Testis (tissue), 3 donors: ENCODE measurements around the gene ANTXR1. TPM values are rescaled to one million over a fixed set of nuclear protein-coding genes. Genes with fewer than 3 reads are reported as not detected.

Source experiments
- DNase-seq: peaks from one replicate; pipeline ENCODE4 v3.0.0-alpha.2; 2019
- H3K27ac ChIP-seq, 2 donors: fragments of 200-600 bp; sonication (generic); one replicate each; pipeline ENCODE4 v1.5.1; 2019
- H3K27me3 ChIP-seq: fragments of 200-600 bp; sonication (generic); one replicate; pipeline ENCODE4 v1.5.1; 2019
- H3K36me3 ChIP-seq: fragments of 200-600 bp; sonication (generic); one replicate; pipeline ENCODE4 v1.5.1; 2017; ENCODE audit warnings: low read depth; ENCODE audit errors: missing control alignments
- H3K4me1 ChIP-seq: fragments of 200-600 bp; sonication (generic); one replicate; pipeline ENCODE4 v1.5.1; 2019
- H3K4me3 ChIP-seq, 2 donors: fragments of 200-600 bp; sonication (generic); one replicate each; pipeline ENCODE4 v1.5.1; 2017 to 2019
- H3K9me3 ChIP-seq: fragments of 200-600 bp; sonication (generic); one replicate; pipeline ENCODE4 v1.5.1; 2017
- CTCF ChIP-seq, 3 experiments: fragments of 450-650 bp in 2 of 3; fragments of 200-600 bp in 1 of 3; sonication (generic) in 1 of 3; IDR thresholded peaks; one replicate each; pipeline ENCODE4 v1.5.1; 2016 to 2019; ENCODE audit warnings: antibody characterized with exemption in 3 of 3, mild to moderate bottlenecking in 2 of 3, moderate library complexity in 1 of 3
- POLR2A ChIP-seq: fragments of 450-650 bp; IDR thresholded peaks from one replicate; pipeline ENCODE4 v1.6.1; 2017; ENCODE audit warnings: antibody characterized with exemption, mild to moderate bottlenecking, moderate library complexity
- WGBS, 2 donors: methylation state at CpG; one replicate each; pipeline ENCODE4 v1.1.5; 2018; 5-methylcytosine and 5-hydroxymethylcytosine counted together
- intact Hi-C: fragments of 100-400 bp; cut with DNase I; formaldehyde crosslinking; loops from one replicate; pipeline ENCODE4 v1.15.1; 2023; ENCODE audit warnings: low total_unique reads
- polyA plus RNA-seq: library from polyadenylated mRNA; stranded (reverse); fragments of 350-450 nt; fragmentation: Illumina TruSeq; extraction: RNeasy Lipid Tissue Mini Kit (QIAGEN cat#74804); gene quantifications from one replicate; pipeline ENCODE4 v1.2.3, GENCODE V29; 2014; ENCODE audit warnings: low read depth, low replicate concordance; ENCODE audit not compliant: insufficient read depth
- total RNA-seq, 2 donors: library from RNA; depleted of rRNA; stranded (reverse); fragments of >200 nt; gene quantifications; one replicate each; pipeline ENCODE4 v1.2.3, GENCODE V29; 2016

The ANTXR1 gene
- total and polyA plus RNA-seq, 3 donors from 2014 or later = 16.6 to 35.7 (median 20.1) TPM

- TF ChIP-seq POLR2A = no peak
- no peak for TF ChIP-seq CTCF (IDR thresholded peaks at IDR 0.05)
- H3K4me1 ChIP-seq = peaks cover 5% of the 10 kb centered on the region
- DNase-seq = no peak
- H3K4me3 ChIP-seq = no peak overlapping the region
- WGBS, 2 donors = 74 to 84% methylated on average over 1 of the region's 1 CpG
- no peaks in the 10 kb centered on the region for H3K9me3 ChIP-seq
- H3K36me3 ChIP-seq = no peaks in the 10 kb centered on the region
- H3K27me3 ChIP-seq = no peaks in the 10 kb centered on the region
- intact Hi-C loops = no loop called here
- no peak overlapping the region for H3K27ac ChIP-seq
These were observed 52.9 kb downstream of the ANTXR1 start for GRCh38 chr2:69065735-69066336.

- TF ChIP-seq CTCF (IDR thresholded peaks at IDR 0.05) = no peak
- TF ChIP-seq POLR2A = no peak
- Histone ChIP-seq H3K27ac (peak overlapping the region in 1 of 2 donors; percentile 39), H3K4me1 (peaks cover 5% of the 10 kb centered on the region), H3K9me3 (no peaks in the 10 kb centered on the region), H3K4me3 (no peak overlapping the region), H3K36me3 (no peaks in the 10 kb centered on the region), H3K27me3 (no peaks in the 10 kb centered on the region)
- WGBS, 2 donors = 47 to 54% methylated on average over 2 of the region's 2 CpGs
- DNase-seq = no peak
- intact Hi-C loops = no loop called here
These were observed 54.1 kb downstream of the ANTXR1 start for GRCh38 chr2:69067026-69067630.

DNA sequence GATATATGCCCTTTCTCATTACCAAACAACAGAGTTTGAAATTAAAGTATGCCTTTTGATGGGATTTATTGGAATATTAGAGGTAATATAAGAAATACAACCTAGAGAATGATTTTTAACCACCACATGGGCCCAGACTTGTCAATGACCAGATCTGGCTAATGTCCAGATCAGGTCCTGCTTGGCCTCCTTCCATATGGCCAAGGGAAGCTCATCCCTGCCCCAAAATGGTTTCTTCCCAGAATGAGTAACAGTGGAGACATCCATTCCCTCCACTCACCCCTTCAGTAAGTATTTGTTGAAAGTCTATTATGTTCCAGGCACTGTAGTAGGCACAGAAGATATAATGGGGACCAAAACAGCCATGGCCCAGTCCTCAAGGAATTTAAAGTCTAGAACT, 54.9 kb downstream of the ANTXR1 start:
- H3K4me3 ChIP-seq = no peak overlapping the region
- H3K4me1 ChIP-seq = peaks cover 5% of the 10 kb centered on the region
- intact Hi-C loops = no loop called here
- DNase-seq = no peak
- H3K27me3 ChIP-seq = no peaks in the 10 kb centered on the region
- H3K9me3 ChIP-seq = no peaks in the 10 kb centered on the region
- TF ChIP-seq POLR2A = no peak
- TF ChIP-seq CTCF (IDR thresholded peaks at IDR 0.05) = no peak
- no peak overlapping the region for H3K27ac ChIP-seq
- no peaks in the 10 kb centered on the region for H3K36me3 ChIP-seq

DNA sequence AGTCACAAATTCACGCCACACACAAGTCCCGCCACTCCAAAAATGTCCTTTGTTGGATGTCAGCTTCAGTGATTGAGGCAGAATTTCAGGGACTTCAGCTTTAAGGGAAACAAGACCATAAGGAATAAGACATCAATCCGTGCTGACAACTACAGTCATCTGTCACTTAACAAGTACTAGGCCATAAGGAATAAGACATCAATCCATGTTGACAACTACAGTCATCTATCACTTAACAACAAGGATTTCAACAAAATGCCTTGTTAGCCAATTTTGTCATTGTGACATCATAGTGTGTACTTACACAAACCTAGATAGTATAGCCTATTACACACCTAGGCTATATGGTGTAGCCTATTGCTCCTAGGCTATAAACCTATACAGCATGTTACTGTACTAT, 58.0 kb downstream of the ANTXR1 start:
- intact Hi-C loops = no loop called here
- DNase-seq = no peak
- Histone ChIP-seq H3K27ac (no peak overlapping the region), H3K4me1 (peaks cover 5% of the 10 kb centered on the region), H3K9me3 (no peaks in the 10 kb centered on the region), H3K36me3 (no peaks in the 10 kb centered on the region), H3K4me3 (no peak overlapping the region), H3K27me3 (no peaks in the 10 kb centered on the region)
- 87 to 95% methylated on average over 3 of the region's 3 CpGs for WGBS, 2 donors
- TF ChIP-seq CTCF (IDR thresholded peaks at IDR 0.05) = no peak
- no peak for TF ChIP-seq POLR2A
